ENCODE results near the gene MRPL37.

Gene MRPL37

DNA sequence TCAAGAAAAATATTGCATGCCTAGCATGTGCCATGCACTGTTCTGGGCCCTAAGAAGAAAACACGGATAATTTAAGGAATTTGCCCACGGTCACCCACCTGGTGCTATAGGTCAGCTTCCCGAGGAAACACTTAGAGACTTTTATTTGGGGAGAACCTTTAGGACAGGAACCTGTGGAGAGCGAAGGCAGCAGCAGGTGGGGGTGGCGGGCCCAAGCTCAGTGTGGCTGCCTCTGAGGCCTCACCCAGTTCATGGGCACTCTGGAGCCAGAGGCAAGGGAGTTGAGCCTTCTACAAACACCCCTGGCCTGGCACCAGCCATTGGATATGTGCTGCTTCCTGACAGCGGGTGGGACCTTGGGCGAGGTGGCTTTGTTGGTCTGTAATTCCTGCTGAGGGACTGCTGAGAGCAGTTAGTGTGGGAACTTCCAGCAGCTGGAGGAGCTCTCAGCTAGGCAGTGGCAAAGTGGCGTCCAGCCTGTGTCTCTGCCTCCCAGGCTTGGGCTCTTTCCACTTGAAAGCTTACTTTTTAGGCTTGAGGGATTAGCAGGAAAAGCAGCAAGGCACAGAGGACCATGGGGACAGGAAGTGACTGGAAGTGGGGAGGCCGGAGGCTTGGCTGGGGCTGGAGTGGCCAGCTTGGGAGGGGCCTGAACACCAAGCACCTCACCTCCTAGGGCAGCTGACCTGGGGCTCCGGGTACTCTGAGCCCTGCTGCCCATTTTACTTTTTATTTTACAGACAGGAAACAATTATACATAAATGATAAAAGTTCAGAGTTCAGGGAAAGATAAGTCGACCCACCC lies 19.1 kb downstream of the MRPL37 start:
- no peak overlapping the region for H3K4me3 ChIP-seq (ENCODE audit: low read depth, low read length)
- POLR2A ChIA-PET = interaction anchor here (0.6 to 1.9 kb wide), 2 partner anchors 19 to 94 kb away, joined by 6 to 7 read pairs; partner anchors contain the start of genes CYB5RL and MRPL37
- CTCF ChIA-PET = interaction anchor here (0.7 kb wide), 1 partner anchor 351 kb away, joined by 3 read pairs; no protein-coding TSS in a partner anchor
- H3K9me3 ChIP-seq (ENCODE audit: control insufficient read depth, insufficient read depth, low read depth, low read length) = no peaks in the 10 kb centered on the region
- H3K36me3 ChIP-seq (ENCODE audit: control insufficient read depth in 2 of 2, insufficient read depth in 1 of 2, low read length in 2 of 2) = peaks cover 20 to 78% of the 10 kb centered on the region in 2 experiments
- no peak overlapping the region for H3K27ac ChIP-seq (ENCODE audit: extremely low read depth, low read depth, low read length)
- no peaks in the 10 kb centered on the region for H3K4me1 ChIP-seq (ENCODE audit: control insufficient read depth, insufficient read depth, low read length)
- TF ChIP-seq, protein P1, sequence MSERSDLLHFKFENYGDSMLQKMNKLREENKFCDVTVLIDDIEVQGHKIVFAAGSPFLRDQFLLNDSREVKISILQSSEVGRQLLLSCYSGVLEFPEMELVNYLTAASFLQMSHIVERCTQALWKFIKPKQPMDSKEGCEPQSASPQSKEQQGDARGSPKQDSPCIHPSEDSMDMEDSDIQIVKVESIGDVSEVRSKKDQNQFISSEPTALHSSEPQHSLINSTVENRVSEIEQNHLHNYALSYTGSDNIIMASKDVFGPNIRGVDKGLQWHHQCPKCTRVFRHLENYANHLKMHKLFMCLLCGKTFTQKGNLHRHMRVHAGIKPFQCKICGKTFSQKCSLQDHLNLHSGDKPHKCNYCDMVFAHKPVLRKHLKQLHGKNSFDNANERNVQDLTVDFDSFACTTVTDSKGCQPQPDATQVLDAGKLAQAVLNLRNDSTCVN (tag by site-specific recombination; optimal IDR thresholded peaks at IDR 0.05) = no peak
- TF ChIP-seq ZIC2 (tag by site-specific recombination; IDR thresholded peaks at IDR 0.05) = peak; percentile 88
- TF ChIP-seq, protein P2, sequence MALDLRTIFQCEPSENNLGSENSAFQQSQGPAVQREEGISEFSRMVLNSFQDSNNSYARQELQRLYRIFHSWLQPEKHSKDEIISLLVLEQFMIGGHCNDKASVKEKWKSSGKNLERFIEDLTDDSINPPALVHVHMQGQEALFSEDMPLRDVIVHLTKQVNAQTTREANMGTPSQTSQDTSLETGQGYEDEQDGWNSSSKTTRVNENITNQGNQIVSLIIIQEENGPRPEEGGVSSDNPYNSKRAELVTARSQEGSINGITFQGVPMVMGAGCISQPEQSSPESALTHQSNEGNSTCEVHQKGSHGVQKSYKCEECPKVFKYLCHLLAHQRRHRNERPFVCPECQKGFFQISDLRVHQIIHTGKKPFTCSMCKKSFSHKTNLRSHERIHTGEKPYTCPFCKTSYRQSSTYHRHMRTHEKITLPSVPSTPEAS (tag by site-specific recombination; IDR thresholded peaks at IDR 0.05) = no peak
- TF ChIP-seq SCRT1 (tag by site-specific recombination; IDR thresholded peaks at IDR 0.05; ENCODE audit: borderline replicate concordance) = 0 out of 2 replicates have a peak, but pooled peaks have one; percentile 34
- TF ChIP-seq SCRT2 (tag by site-specific recombination; IDR thresholded peaks at IDR 0.05) = peak; percentile 81
- TF ChIP-seq, protein P3, sequence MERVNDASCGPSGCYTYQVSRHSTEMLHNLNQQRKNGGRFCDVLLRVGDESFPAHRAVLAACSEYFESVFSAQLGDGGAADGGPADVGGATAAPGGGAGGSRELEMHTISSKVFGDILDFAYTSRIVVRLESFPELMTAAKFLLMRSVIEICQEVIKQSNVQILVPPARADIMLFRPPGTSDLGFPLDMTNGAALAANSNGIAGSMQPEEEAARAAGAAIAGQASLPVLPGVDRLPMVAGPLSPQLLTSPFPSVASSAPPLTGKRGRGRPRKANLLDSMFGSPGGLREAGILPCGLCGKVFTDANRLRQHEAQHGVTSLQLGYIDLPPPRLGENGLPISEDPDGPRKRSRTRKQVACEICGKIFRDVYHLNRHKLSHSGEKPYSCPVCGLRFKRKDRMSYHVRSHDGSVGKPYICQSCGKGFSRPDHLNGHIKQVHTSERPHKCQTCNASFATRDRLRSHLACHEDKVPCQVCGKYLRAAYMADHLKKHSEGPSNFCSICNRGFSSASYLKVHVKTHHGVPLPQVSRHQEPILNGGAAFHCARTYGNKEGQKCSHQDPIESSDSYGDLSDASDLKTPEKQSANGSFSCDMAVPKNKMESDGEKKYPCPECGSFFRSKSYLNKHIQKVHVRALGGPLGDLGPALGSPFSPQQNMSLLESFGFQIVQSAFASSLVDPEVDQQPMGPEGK (tag by site-specific recombination; IDR thresholded peaks at IDR 0.05) = no peak
- no peak for TF ChIP-seq ZNF654 (tag by site-specific recombination; IDR thresholded peaks at IDR 0.05; ENCODE audit: low read depth)
- TF ChIP-seq KLF16 (tag by site-specific recombination; IDR thresholded peaks at IDR 0.05) = no peak
- peak; percentile 47; the same call in 1 of the 2 replicates for TF ChIP-seq KLF1 (tag by site-specific recombination; IDR thresholded peaks at IDR 0.05)
- TF ChIP-seq ZNF660 (tag by site-specific recombination; IDR thresholded peaks at IDR 0.05) = no peak
- TF ChIP-seq, protein P4, sequence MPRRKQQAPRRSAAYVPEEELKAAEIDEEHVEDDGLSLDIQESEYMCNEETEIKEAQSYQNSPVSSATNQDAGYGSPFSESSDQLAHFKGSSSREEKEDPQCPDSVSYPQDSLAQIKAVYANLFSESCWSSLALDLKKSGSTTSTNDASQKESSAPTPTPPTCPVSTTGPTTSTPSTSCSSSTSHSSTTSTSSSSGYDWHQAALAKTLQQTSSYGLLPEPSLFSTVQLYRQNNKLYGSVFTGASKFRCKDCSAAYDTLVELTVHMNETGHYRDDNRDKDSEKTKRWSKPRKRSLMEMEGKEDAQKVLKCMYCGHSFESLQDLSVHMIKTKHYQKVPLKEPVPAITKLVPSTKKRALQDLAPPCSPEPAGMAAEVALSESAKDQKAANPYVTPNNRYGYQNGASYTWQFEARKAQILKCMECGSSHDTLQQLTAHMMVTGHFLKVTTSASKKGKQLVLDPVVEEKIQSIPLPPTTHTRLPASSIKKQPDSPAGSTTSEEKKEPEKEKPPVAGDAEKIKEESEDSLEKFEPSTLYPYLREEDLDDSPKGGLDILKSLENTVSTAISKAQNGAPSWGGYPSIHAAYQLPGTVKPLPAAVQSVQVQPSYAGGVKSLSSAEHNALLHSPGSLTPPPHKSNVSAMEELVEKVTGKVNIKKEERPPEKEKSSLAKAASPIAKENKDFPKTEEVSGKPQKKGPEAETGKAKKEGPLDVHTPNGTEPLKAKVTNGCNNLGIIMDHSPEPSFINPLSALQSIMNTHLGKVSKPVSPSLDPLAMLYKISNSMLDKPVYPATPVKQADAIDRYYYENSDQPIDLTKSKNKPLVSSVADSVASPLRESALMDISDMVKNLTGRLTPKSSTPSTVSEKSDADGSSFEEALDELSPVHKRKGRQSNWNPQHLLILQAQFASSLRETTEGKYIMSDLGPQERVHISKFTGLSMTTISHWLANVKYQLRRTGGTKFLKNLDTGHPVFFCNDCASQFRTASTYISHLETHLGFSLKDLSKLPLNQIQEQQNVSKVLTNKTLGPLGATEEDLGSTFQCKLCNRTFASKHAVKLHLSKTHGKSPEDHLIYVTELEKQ (tag by site-specific recombination; IDR thresholded peaks at IDR 0.05; ENCODE audit: borderline replicate concordance) = no peak

DNA sequence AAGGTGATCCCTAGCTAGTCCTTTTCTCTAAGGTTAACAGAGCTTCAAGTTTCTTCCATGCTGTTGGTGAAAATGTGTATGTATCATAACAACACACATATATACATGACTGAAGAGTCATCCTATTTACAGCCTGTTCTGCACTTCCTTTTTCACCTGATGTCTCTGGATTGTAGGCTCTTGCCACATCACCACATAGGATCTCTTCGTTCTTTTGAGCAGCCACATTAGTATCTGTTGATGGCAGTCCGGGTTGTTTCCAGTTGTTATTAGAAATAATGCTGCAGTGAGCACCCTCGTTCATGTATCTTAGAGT lies 19.7 kb downstream of the MRPL37 start:
- TF ChIP-seq HOXC10 (CRISPR knock-in tag; IDR thresholded peaks at IDR 0.05) (no peak), ZNF600 (tag by site-specific recombination; IDR thresholded peaks at IDR 0.05) (0 out of 2 replicates have a peak, but pooled peaks have one; percentile 7)
- POLR2A ChIA-PET = interaction anchor here (1.9 kb wide), 1 partner anchor 20 kb away, joined by 6 read pairs; the partner anchor contains the start of genes CYB5RL and MRPL37
- Histone ChIP-seq H3K9me3 (ENCODE audit: control insufficient read depth, insufficient read depth, low read depth, low read length) (no peaks in the 10 kb centered on the region), H3K4me1 (ENCODE audit: control insufficient read depth, insufficient read depth, low read length) (no peaks in the 10 kb centered on the region), H3K27ac (ENCODE audit: extremely low read depth, low read depth, low read length) (no peak overlapping the region), H3K4me3 (ENCODE audit: low read depth, low read length) (no peak overlapping the region), H3K36me3 (ENCODE audit: control insufficient read depth in 2 of 2, insufficient read depth in 1 of 2, low read length in 2 of 2) (peaks cover 19 to 73% of the 10 kb centered on the region in 2 experiments; a peak in 2 of 3 replicates)
- CTCF ChIA-PET = interaction anchor here (0.6 kb wide), 1 partner anchor 114 kb away, joined by 3 read pairs; no protein-coding TSS in a partner anchor

Data from HEK293 (cell line).